Activated T-cell treated with anti-CD3 and anti-CD28 coated beads, Interleukin-2, amount 50 U/mL, for 1 hour (primary cell): ENCODE data around the gene SCN5A.

Experiments used
- DNase-seq: peaks from one replicate; pipeline ENCODE4 v3.0.0-alpha.2; 2020

SCN5A gene

GRCh38 chr3:38649500-38650247 is at the start of gene SCN5A:
TSS of gene SCN5A (minus strand) at chr3:38649687. CDS start at chr3:38633307, 16,380 bp downstream.
- DNase-seq, result peak; percentile 66

DNA sequence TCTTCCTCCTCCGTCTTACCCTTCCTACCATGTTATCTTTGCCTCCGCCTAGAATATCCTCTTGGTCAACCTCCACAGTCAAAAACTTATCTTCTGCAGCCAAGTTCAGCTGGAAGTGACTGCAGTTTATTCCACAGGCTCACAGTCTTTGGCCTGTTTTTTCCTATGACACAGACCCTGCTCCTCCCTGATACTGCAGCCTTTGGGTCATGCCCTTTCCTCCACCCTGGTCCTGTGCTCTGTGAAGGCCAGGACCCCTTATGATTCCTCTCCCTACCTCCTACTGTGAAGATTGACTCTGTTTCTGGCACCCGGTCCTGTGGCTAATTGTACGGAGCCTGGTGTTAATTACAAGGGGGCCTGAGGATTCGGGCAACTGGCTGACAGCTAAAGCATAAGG is 49.3 kb upstream of the SCN5A start:
- no peak for DNase-seq

GRCh38 chr3:38698061-38698460 is 48.6 kb upstream of the SCN5A start:
- no peak for DNase-seq

DNA sequence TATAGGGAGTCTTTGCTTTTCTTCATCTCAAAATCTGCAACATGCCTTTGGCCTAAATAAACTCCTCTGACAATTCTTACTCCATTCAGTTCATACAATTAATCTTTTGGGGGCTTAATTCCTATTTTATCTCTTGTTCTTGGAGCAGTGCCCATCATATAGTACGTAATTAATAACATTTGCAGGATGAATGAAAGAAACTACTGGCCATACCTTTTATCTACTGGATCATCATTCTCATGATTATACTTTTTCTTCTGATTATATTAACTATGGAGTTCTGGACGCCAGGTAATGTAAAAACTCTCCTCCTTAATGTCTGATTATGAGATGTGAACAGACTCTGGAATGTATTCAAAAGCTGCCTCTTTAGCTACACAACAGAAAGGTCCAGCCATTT is 46.5 kb upstream of the SCN5A start:
- DNase-seq, result no peak

GRCh38 chr3:38690185-38690584 is 40.7 kb upstream of the SCN5A start:
- no peak for DNase-seq

DNA sequence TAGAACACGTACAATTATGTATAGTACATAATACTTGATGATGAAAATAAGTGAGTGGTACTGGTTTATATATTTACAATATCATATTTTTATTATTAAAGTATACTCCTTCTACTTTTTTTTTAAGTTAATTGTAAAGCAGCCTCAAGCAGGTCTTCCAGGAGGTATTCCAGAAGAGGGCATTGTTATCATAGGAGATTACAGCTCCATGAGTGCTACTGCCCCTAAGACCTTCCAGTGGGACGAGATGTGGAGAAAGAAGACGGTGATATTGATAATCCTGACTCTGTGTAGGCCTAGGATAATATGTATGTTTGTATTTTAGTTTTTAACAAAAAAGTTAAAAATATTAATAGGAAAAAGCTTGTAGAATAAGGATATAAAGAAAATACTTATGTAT is 40.3 kb upstream of the SCN5A start:
- DNase-seq, result no peak

- DNase-seq, result no peak
Measured at GRCh38 chr3:38689346-38689745, 39.9 kb upstream of the SCN5A start.

GRCh38 chr3:38687321-38687720 is 37.8 kb upstream of the SCN5A start:
- no peak for DNase-seq

DNA sequence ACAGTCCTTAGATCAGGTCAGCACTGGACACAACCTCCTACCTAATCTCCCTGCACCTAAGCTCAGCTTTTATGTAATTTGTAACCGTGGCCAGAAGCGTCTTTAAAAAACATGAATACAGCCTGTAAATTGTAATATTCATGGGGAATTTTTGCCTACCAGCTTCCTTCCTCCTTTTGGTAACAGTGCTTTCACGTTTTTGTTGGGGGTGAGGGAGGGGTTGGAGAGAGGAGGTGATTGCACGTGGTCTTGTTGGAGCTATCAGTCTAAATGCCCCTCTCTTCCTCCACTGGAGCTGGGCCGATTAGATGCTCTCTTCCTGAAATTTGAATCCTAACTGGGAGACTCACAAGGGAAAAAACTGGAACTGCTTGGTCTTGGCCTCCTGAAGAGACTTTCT is 35.1 kb upstream of the SCN5A start:
- no peak for DNase-seq

DNA sequence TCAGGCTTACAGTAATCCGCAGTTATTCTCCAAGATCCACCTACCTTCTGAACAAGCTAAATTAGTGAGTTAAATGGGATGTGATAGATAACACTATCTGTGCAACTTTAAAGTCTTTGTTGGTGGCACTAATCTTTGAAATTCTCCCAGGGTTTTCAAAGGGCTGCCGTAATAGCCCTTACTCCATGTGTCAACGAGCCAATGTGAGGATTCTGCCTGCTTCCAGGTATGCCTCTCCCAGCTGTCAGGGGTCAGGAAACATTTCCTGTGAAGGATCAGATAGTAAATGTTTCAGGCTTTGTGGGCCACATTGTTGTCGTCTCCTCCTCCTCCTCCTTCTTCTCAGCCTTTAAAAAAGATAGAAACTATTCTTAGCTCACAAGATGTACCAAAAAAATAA is 20.2 kb upstream of the SCN5A start:
- no peak for DNase-seq

DNA sequence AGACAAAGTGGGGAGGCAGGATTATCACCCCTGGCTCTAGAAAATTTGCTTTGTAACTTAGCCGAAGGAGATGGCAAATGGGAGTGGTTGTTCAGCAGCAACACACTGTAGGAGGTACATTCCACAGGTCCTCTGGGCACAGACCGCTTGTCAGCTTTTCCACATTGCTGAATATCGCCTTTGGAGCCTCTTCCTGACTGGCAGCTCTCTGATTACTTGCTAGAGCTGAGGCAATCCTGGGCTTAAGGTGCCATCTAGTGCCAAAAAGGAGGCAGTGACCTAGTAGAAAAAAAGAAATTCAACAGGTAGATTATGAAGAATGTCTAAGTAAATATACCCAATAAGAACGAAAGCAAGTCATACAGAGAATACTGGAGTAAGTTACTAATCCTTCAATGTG is 13.1 kb upstream of the SCN5A start:
- DNase-seq, result no peak

GRCh38 chr3:38658841-38659240 is 9.4 kb upstream of the SCN5A start:
- DNase-seq, result no peak

DNA sequence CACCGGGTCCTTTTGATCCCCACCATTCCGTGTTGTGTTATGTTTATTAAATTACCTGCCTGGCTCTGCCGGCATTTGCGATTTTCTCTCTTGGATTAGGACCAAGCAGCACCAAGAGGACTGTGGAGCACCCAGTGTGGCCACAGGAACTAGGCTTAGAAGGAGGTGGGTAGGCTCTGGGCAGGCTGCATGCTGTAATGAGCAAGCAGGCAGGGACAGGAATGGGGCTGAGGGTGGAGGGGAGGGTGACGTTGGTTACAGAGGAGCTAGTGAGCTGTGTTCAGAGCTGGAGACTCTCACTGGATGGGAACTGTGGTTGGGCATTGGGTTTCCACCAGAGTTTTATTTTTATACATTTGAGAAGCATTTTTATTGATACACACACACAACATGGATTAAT is 7.9 kb upstream of the SCN5A start:
- no peak for DNase-seq

- no peak for DNase-seq
Measured at GRCh38 chr3:38655708-38656300, 6.3 kb upstream of the SCN5A start.

GRCh38 chr3:38653685-38654537 is 4.4 kb upstream of the SCN5A start:
- no peak for DNase-seq

GRCh38 chr3:38652934-38653333 is 3.4 kb upstream of the SCN5A start:
- DNase-seq, result no peak

DNA sequence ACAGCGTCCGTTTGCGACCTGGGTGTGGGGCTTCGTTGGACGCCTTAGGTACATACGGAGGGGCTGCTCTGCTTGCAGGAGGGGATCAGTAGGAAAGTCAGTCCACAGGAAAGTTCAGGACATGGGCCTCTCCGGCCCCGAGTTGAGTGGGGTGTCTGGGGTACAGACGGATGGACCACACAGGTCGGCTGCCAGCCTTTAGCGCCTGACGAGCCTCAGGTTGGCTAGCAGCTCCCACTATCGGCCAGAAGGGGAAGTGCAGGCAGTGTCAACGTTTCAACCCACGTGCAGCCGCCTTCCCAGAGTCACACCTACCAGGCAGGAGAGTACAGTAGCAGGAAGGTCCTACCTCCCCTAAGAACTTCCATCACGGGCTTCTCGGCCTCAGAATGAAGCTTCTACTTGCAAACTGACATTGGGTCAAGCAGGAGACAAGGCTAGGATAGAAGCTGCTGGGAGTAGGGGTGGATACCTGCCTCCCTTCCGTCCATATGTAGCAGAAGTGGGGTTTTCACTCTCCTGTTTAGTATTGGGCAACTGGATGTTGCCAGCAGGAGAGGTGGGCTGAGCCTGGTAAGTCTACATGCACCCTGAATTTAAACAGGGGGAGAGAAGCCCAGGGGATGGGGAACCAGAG is 1.8 kb upstream of the SCN5A start:
- peak; percentile 74 for DNase-seq

GRCh38 chr3:38650248-38650951 is 913 bp upstream of the SCN5A start:
- DNase-seq, result peak; percentile 27

DNA sequence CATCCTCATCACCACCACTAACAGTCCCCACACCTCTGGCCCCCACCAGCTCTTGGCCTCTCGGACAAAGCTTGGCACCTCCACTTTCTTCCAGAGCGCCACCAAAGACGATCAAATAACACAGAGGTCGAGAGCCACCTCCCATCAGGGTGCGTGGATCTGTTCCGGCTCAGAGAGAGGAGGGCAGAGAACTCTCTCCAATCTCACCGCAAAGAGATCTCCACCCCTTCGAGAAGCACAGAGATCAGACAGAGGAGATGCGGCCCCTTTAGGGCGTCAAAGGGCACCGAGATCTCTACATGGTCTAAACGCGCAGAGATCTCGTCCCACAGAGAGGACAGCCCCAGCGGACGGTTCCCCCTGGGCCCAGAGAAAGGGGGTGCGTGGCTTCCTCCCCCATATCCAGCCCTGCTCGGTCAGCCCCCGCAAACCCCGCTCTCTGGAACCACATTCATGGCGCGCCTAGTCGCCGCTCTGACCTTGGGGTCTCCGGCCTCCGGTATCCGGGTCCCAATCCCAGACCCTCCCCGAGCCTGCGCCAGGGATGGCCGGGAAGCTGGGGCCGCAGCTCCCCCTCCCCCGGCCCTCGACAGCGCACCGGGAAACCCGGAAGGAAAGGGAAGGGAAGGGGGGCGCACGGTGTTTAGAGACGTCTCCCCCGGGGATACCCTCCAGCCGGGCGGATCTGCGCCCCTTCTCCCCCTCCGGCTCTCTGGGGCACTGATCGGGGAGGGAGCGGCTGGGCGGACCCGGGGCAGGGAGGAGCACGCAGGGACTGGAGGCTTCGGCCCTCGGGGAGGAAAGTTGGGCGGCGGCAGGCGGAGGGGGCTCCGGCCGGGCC is 608 bp downstream of the SCN5A start:
- no peak for DNase-seq

GRCh38 chr3:38648024-38648658 is 1.3 kb downstream of the SCN5A start:
- DNase-seq, result no peak
